HUES48 (cell line): Measurements from ENCODE around the gene BNC2.

Experiments
- H3K27ac ChIP-seq: one replicate; pipeline ENCODE4 v1.7.0; 2013; ENCODE audit warnings: low read depth, low read length, inconsistent platforms
- H3K27me3 ChIP-seq: 2 replicates; pipeline ENCODE4 v1.6.1; 2013; ENCODE audit warnings: mild to moderate bottlenecking, low read length; ENCODE audit not compliant: control insufficient read depth, insufficient read depth
- H3K36me3 ChIP-seq: 2 replicates; pipeline ENCODE4 v1.6.1; 2013; ENCODE audit warnings: low read length; ENCODE audit not compliant: control insufficient read depth, insufficient read depth
- H3K4me1 ChIP-seq: 2 replicates; pipeline ENCODE4 v1.6.1; 2013; ENCODE audit warnings: mild to moderate bottlenecking, low read length; ENCODE audit not compliant: control insufficient read depth, insufficient read depth
- H3K4me3 ChIP-seq: 2 replicates; pipeline ENCODE4 v1.5.1; 2013; ENCODE audit warnings: mild to moderate bottlenecking, low read depth, low read length
- H3K9ac ChIP-seq: 2 replicates; pipeline ENCODE4 v1.6.1; 2013; ENCODE audit warnings: mild to moderate bottlenecking, low read depth, low read length, moderate library complexity
- H3K9me3 ChIP-seq: 2 replicates; pipeline ENCODE4 v1.6.1; 2013; ENCODE audit warnings: low read length; ENCODE audit not compliant: control insufficient read depth, insufficient read depth

The BNC2 gene

GRCh38 chr9:16436545-16436944 lies 433.9 kb downstream of the BNC2 start:
- Histone ChIP-seq H3K4me1 (peaks cover 18% of the 10 kb centered on the region; the same call in 1 of the 2 replicates), H3K36me3 (peaks cover 16% of the 10 kb centered on the region), H3K27me3 (no peaks in the 10 kb centered on the region)

DNA sequence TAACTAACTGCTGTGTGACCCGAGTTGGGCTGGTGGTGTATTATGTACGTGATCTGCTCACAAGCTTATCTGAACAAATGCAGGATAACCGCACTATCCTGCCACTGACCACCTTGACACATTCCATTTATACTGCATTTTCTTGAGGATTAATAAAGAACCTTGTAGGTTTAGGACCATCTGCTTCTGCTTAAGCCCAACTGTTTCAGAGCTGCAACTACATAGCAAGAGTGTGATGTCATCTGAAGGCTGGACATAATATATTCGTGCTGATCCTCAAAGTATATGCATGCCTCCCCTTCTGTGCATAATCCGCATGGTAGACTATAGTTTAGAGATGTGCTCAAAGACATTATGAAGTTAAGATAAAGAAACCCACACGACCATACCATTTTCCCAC lies 435.9 kb downstream of the BNC2 start:
- Histone ChIP-seq H3K4me1 (peaks cover 23% of the 10 kb centered on the region), H3K27me3 (no peaks in the 10 kb centered on the region), H3K36me3 (peaks cover 19% of the 10 kb centered on the region), H3K9ac (no peak overlapping the region), H3K27ac (no peak overlapping the region), H3K9me3 (no peaks in the 10 kb centered on the region), H3K4me3 (no peak overlapping the region)

More at GRCh38 chr9:16436545-16436944, 433.9 kb downstream of the BNC2 start:
- H3K4me3 ChIP-seq = no peak overlapping the region
- no peaks in the 10 kb centered on the region for H3K9me3 ChIP-seq
- H3K27ac ChIP-seq = no peak overlapping the region
- no peak overlapping the region for H3K9ac ChIP-seq

DNA sequence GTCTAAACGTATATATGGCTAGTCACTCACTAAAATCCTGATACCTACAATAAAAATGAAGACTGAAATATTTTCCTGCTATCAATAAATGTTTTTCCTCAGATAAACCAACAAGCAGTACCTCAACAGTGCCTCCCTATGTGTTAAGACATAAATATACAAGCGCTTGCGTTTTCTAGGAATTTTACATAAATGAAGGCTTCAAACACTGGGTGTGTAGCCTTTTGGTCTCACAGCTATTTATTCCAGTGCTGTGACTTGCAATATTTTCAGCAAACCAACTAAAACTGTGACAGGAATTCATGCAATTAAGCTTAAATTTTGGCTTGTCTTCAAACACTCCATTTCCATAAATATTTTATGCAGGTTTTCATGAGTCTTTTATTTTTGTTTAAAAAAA lies 437.0 kb downstream of the BNC2 start:
- no peaks in the 10 kb centered on the region for H3K9me3 ChIP-seq
- H3K27me3 ChIP-seq = no peaks in the 10 kb centered on the region
- no peak overlapping the region for H3K9ac ChIP-seq
- no peak overlapping the region for H3K27ac ChIP-seq
- peaks cover 23% of the 10 kb centered on the region for H3K4me1 ChIP-seq
- H3K36me3 ChIP-seq = peaks cover 25% of the 10 kb centered on the region
- no peak overlapping the region for H3K4me3 ChIP-seq

GRCh38 chr9:16431666-16432392 lies 438.6 kb downstream of the BNC2 start:
- Histone ChIP-seq H3K27me3 (no peaks in the 10 kb centered on the region), H3K4me3 (no peak overlapping the region), H3K27ac (peak overlapping the region; percentile 13), H3K9ac (no peak overlapping the region), H3K9me3 (no peaks in the 10 kb centered on the region), H3K4me1 (peaks cover 23% of the 10 kb centered on the region), H3K36me3 (peaks cover 18% of the 10 kb centered on the region)

DNA sequence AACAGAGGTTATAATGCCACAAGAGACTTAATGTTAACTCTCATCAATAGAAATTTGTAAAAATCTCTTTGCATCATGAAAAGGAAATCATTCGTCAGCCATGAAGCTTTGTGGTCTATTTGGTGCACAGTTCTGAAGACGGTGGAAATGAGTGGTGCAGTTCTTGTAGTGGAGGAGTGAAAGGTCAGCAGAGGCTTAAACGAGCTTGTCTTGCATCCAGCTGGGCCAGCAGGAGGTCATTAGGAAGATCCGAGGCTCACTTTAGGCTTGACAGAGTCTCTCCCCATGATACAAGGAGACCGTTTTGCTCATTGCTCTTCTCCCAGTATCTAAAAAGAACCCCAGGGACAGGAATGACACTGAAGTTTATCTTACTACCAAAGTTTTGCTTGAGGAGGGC lies 440.8 kb downstream of the BNC2 start:
- Histone ChIP-seq H3K9me3 (no peaks in the 10 kb centered on the region), H3K36me3 (peaks cover 9% of the 10 kb centered on the region; the same call in 1 of the 2 replicates), H3K27ac (no peak overlapping the region), H3K9ac (no peak overlapping the region), H3K27me3 (no peaks in the 10 kb centered on the region), H3K4me3 (no peak overlapping the region), H3K4me1 (peaks cover 32% of the 10 kb centered on the region)

DNA sequence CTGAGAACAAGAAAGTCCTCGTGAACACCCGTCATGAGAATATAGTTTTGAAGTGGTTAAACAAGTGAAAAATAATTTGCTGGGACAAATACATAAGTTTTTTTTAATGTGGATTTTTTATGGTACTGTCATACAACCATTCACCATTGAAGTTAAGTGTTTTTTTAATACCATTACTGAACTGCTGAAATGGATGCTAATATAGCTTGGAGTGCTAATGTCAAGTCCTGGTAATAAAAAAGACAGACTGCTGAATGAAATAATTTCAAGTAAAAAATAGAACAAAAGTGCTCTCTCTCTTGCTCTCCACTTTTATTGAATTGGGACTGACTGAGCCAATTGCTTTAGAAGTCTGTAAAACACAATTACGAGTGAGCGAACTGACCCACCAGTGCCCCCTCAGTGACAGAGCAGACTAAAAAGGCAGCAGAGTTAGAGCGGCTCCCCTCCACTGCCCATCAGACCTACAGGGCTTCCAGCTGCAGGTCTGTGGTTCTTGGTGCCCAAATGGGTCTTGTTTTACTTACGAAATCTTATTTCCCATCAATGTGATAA lies 442.5 kb downstream of the BNC2 start:
- no peaks in the 10 kb centered on the region for H3K27me3 ChIP-seq

DNA sequence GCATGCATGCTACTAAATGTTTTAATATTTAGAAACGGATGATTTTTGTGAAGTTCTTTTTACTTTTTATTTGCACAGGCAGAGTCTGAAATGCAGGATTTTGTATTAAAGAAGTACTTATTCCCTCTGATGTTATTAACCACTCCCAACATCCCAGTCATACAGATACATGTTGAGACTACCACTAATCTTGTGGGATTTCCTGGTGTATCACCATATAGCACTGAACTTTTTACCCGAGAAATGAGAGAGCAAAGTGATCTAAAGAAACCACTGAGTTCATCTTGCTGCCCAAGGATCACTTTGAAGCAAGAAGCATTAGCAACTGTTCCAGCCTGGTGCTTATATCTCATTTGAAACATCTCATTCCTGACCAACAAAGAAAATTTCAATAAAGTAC lies 443.8 kb downstream of the BNC2 start:
- Histone ChIP-seq H3K9me3 (no peaks in the 10 kb centered on the region), H3K36me3 (peaks cover 9% of the 10 kb centered on the region; the same call in 1 of the 2 replicates), H3K4me3 (no peak overlapping the region), H3K27me3 (no peaks in the 10 kb centered on the region), H3K27ac (no peak overlapping the region), H3K9ac (no peak overlapping the region), H3K4me1 (peaks cover 19% of the 10 kb centered on the region)

More for the DNA sequence above, 442.5 kb downstream of the BNC2 start:
- Histone ChIP-seq H3K27ac (no peak overlapping the region), H3K4me3 (no peak overlapping the region), H3K9me3 (no peaks in the 10 kb centered on the region), H3K9ac (no peak overlapping the region), H3K36me3 (peaks cover 9% of the 10 kb centered on the region; the same call in 1 of the 2 replicates), H3K4me1 (peaks cover 26% of the 10 kb centered on the region)

- peak overlapping the region; percentile 22 for H3K27ac ChIP-seq
- H3K4me3 ChIP-seq = no peak overlapping the region
- H3K9me3 ChIP-seq = no peaks in the 10 kb centered on the region
- H3K36me3 ChIP-seq = peaks cover 9% of the 10 kb centered on the region; the same call in 1 of the 2 replicates
- peaks cover 28% of the 10 kb centered on the region for H3K4me1 ChIP-seq
- no peak overlapping the region for H3K9ac ChIP-seq
- H3K27me3 ChIP-seq = no peaks in the 10 kb centered on the region
These were observed 444.8 kb downstream of the BNC2 start for GRCh38 chr9:16425562-16426231.

DNA sequence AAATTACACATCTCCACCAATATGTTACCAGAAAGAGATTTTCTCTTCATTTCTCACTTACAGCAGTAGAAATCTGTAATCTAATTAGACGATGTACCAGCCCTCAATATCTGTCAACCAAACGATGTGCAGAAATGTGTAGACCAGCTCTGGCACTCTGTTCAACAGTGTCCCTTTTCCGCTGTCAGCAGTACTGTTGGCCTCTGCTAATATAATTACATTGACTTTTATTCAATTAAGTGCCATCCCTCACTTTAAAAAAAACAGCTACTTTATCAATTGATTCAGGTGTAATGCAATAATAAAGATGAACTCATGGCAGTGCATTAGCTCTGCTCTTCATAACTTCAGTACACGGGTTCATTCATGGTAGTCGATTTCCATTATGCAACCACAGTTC lies 448.4 kb downstream of the BNC2 start:
- no peak overlapping the region for H3K27ac ChIP-seq
- H3K9ac ChIP-seq = no peak overlapping the region
- H3K36me3 ChIP-seq = peaks cover 15% of the 10 kb centered on the region
- no peaks in the 10 kb centered on the region; the same call in 1 of the 2 replicates for H3K9me3 ChIP-seq
- H3K4me1 ChIP-seq = peaks cover 30% of the 10 kb centered on the region
- no peaks in the 10 kb centered on the region for H3K27me3 ChIP-seq
- H3K4me3 ChIP-seq = no peak overlapping the region

- Histone ChIP-seq H3K4me3 (no peak overlapping the region), H3K36me3 (peaks cover 15% of the 10 kb centered on the region), H3K9me3 (no peaks in the 10 kb centered on the region; the same call in 1 of the 2 replicates), H3K9ac (no peak overlapping the region), H3K27me3 (no peaks in the 10 kb centered on the region), H3K4me1 (peaks cover 36% of the 10 kb centered on the region), H3K27ac (no peak overlapping the region)
These were observed 448.9 kb downstream of the BNC2 start for GRCh38 chr9:16421532-16421931.

DNA sequence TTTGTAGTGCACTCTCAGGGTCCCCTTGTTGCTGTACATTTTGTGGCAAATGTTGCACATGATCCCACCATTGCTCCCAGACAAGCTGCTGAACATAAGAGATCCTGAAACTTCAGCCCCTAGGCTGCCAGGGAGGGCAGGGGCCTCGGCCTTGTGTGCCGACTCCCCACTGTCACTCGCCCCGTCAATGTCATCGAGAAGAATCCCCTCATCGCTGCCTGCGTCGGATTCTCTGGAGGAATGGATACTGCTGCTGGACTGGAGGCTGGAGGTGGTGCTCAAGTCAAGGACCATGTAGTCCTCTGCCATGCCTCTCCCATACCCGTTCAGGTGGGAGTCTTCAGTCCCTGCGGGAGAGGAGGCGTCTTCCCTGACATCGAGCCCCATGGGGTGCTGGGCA lies 451.3 kb downstream of the BNC2 start:
- Histone ChIP-seq H3K9me3 (no peaks in the 10 kb centered on the region; the same call in 1 of the 2 replicates), H3K4me3 (no peak overlapping the region), H3K36me3 (peaks cover 15% of the 10 kb centered on the region), H3K27me3 (no peaks in the 10 kb centered on the region), H3K4me1 (peaks cover 28% of the 10 kb centered on the region), H3K27ac (no peak overlapping the region), H3K9ac (no peak overlapping the region)
